PC-3 (cell line): ENCODE data around the gene BCR.

Source experiments
- CTCF ChIP-seq: fragments of 300-600 bp; sonication (generic); conservative IDR thresholded peaks from 2 replicates; pipeline ENCODE4 v1.5.1; 2017; ENCODE audit warnings: antibody characterized with exemption, low read depth, mild to moderate bottlenecking, low read length
- EZH2 ChIP-seq: fragments of 300-600 bp; sonication (generic); IDR thresholded peaks from one replicate; pipeline ENCODE4 v1.6.1; 2017; ENCODE audit warnings: antibody characterized with exemption, mild to moderate bottlenecking, low read length; ENCODE audit not compliant: unreplicated experiment

GRCh38 chr22:23225337-23225723 lies 45.0 kb downstream of the BCR start:
- TF ChIP-seq CTCF: no peak
- no peak for TF ChIP-seq EZH2
